Measurements from ENCODE around the gene LANCL3.
"Not testable (repeated sequence)": the region's sequence is repeated elsewhere in the genome, so short reads cannot be mapped to it uniquely, and the experiment has no call there.

LANCL3 gene

GRCh38 chrX:37638047-37638446 lies 66.6 kb downstream of the LANCL3 start:
- DNase-seq, result no peak

GRCh38 chrX:37640142-37640541 lies 68.7 kb downstream of the LANCL3 start:
- DNase-seq, result no peak

- DNase-seq, result no peak
Observed at GRCh38 chrX:37641859-37642258, 70.4 kb downstream of the LANCL3 start.

- DNase-seq, result no peak
Observed at GRCh38 chrX:37644381-37645305, 73.2 kb downstream of the LANCL3 start.

GRCh38 chrX:37646254-37646653 lies 74.8 kb downstream of the LANCL3 start:
- DNase-seq, result no peak

GRCh38 chrX:37650879-37651278 lies 79.4 kb downstream of the LANCL3 start:
- not testable (repeated sequence) for DNase-seq

GRCh38 chrX:37651921-37652452 lies 80.5 kb downstream of the LANCL3 start:
- DNase-seq, result no peak

GRCh38 chrX:37652589-37653231 lies 81.2 kb downstream of the LANCL3 start:
- DNase-seq, result no peak

GRCh38 chrX:37653397-37654085 lies 82.1 kb downstream of the LANCL3 start:
- DNase-seq, result no peak

GRCh38 chrX:37658343-37659030 lies 87.0 kb downstream of the LANCL3 start:
- no peak for DNase-seq

- no peak for DNase-seq
Observed at GRCh38 chrX:37659047-37659446, 87.6 kb downstream of the LANCL3 start.

GRCh38 chrX:37662181-37662580 lies 90.7 kb downstream of the LANCL3 start:
- no peak for DNase-seq

GRCh38 chrX:37666516-37666915 lies 95.1 kb downstream of the LANCL3 start:
- no peak for DNase-seq

GRCh38 chrX:37667141-37667540 lies 95.7 kb downstream of the LANCL3 start:
- no peak for DNase-seq

- DNase-seq, result no peak
Observed at GRCh38 chrX:37672563-37672962, 101.1 kb downstream of the LANCL3 start.

GRCh38 chrX:37676811-37677210 lies 105.3 kb downstream of the LANCL3 start:
- no peak for DNase-seq

GRCh38 chrX:37677243-37677642 lies 105.8 kb downstream of the LANCL3 start:
- no peak for DNase-seq

GRCh38 chrX:37677765-37678164 lies 106.3 kb downstream of the LANCL3 start:
- DNase-seq, result no peak

GRCh38 chrX:37678574-37678973 lies 107.1 kb downstream of the LANCL3 start:
- no peak for DNase-seq

- no peak for DNase-seq
Observed at GRCh38 chrX:37679230-37679629, 107.8 kb downstream of the LANCL3 start.

GRCh38 chrX:37679888-37680287 lies 108.4 kb downstream of the LANCL3 start:
- no peak for DNase-seq

- DNase-seq, result no peak
Observed at GRCh38 chrX:37684426-37684825, 113.0 kb downstream of the LANCL3 start.

- no peak for DNase-seq
Observed at GRCh38 chrX:37684973-37685372, 113.5 kb downstream of the LANCL3 start.

All from femur (tissue), 1 donor.